Measurements from ENCODE around the gene TAS2R40.

- TF ChIP-seq MAFK (IDR thresholded peaks at IDR 0.05; ENCODE audit: partially characterized antibody) (no peak), RCOR1 (IDR thresholded peaks at IDR 0.05; ENCODE audit: low read depth, low read length) (no peak), MYC (IDR thresholded peaks at IDR 0.05; ENCODE audit: borderline replicate concordance, low read length) (no peak)
Observed at GRCh38 chr7:143238289-143238980, 16.6 kb downstream of the TAS2R40 start.

Measured in A549 (cell line).